ENCODE data around the gene EPAS1. TPM values are rescaled to one million over a fixed set of nuclear protein-coding genes. Genes with fewer than 3 reads are reported as not detected.

The EPAS1 gene
- total and polyA plus RNA-seq, 11 donors = 93.6 to 790 (median 210) TPM

- intact Hi-C loops (cut with DNase I) = loop anchor here (2.0 to 5.0 kb wide), 5 partner anchors 35 to 295 kb away; partner anchors contain the start of gene EPAS1 (in 4 of the 10)
- Histone ChIP-seq H3K27ac (peak overlapping the region; percentile 63 to 84 (median 76)), H3K4me1 (peaks cover 16 to 93% (median 70%) of the 10 kb centered on the region in 12 donors), H3K36me3 (peaks cover 2 to 98% (median 82%) of the 10 kb centered on the region in 9 donors), H3K4me3 (peak overlapping the region in 8 of 12 donors; percentile 0 to 30 (median 17)), H3K9me3 (no peaks in the 10 kb centered on the region), H3K27me3 (no peaks in the 10 kb centered on the region)
- DNase-seq (peak; percentile 57 to 67 (median 63)), ATAC-seq (peak; percentile 40 to 68 (median 52))
- TF ChIP-seq POLR2A (IDR thresholded peaks at IDR 0.05) = peak in 1 of 2 donors; percentile 15
- TF ChIP-seq, protein P1, sequence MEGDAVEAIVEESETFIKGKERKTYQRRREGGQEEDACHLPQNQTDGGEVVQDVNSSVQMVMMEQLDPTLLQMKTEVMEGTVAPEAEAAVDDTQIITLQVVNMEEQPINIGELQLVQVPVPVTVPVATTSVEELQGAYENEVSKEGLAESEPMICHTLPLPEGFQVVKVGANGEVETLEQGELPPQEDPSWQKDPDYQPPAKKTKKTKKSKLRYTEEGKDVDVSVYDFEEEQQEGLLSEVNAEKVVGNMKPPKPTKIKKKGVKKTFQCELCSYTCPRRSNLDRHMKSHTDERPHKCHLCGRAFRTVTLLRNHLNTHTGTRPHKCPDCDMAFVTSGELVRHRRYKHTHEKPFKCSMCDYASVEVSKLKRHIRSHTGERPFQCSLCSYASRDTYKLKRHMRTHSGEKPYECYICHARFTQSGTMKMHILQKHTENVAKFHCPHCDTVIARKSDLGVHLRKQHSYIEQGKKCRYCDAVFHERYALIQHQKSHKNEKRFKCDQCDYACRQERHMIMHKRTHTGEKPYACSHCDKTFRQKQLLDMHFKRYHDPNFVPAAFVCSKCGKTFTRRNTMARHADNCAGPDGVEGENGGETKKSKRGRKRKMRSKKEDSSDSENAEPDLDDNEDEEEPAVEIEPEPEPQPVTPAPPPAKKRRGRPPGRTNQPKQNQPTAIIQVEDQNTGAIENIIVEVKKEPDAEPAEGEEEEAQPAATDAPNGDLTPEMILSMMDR (IDR thresholded peaks at IDR 0.05) = peak; percentile 19 to 69 (median 54)
- 3 to 28% (median 22%) methylated on average over 7 to 8 of the region's 8 CpGs for WGBS, 4 donors
These were observed 55.4 kb downstream of the EPAS1 start for GRCh38 chr2:46352621-46353020.

DNA sequence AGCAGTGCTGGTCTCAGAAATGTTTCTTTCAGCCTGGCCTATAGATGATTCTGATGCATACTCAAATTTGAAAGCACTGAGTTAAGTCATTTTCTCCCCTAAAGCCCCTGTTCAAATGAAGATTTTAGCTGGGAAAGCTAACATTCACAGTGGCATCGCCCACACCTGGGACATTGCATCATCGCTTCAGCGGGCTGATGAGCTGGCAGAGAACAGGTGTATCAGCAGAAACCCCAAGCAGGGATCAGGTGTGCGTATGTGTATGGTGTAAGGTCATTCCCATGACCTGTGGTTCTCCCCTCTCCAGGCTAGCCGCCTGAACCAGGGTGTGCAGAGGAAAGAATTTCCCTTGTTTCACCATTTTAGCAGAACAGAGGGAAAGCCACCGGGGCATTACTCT lies 56.3 kb downstream of the EPAS1 start:
- peaks cover 15 to 84% (median 61%) of the 10 kb centered on the region in 12 donors for H3K4me1 ChIP-seq
- H3K36me3 ChIP-seq = peaks cover 2 to 98% (median 82%) of the 10 kb centered on the region in 9 donors
- ATAC-seq (no peak), DNase-seq (no peak)
- intact Hi-C loops (cut with DNase I) = loop anchor here (2.0 to 5.0 kb wide), 5 partner anchors 36 to 296 kb away; partner anchors contain the start of gene EPAS1 (in 4 of the 10)
- 88 to 91% (median 90%) methylated on average over 6 of the region's 6 CpGs for WGBS, 4 donors
- no peak overlapping the region for H3K4me3 ChIP-seq
- H3K9me3 ChIP-seq = no peaks in the 10 kb centered on the region
- H3K27me3 ChIP-seq = no peaks in the 10 kb centered on the region
- peak overlapping the region in 8 of 12 donors; percentile 70 to 84 (median 79) for H3K27ac ChIP-seq
- TF ChIP-seq, protein P1 (IDR thresholded peaks at IDR 0.05) = no peak
- no peak for TF ChIP-seq POLR2A (IDR thresholded peaks at IDR 0.05)

GRCh38 chr2:46355756-46356155 lies 58.5 kb downstream of the EPAS1 start:
- intact Hi-C loops (cut with DNase I) = no loop called here

DNA sequence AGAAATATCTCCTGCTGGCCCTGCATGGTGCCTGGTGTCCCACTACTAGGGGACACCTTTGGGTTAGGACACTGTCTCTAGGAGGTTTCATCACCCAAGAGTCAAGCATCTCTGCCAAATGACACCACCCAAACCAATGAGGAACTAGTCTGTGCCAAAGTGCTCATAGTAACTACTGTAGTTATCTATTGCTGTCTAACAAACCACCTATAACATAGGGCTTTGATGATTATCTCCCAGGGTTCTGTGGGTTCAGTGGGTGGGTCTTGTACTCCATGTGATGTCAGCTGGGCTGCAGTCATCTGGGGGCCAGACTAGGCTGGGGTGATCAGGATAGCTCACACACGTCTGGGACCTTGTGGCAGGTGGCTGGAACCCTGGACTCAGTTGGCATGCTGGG lies 59.8 kb downstream of the EPAS1 start:
- Histone ChIP-seq H3K9me3 (no peaks in the 10 kb centered on the region), H3K27me3 (no peaks in the 10 kb centered on the region), H3K27ac (no peak overlapping the region), H3K36me3 (peaks cover 2 to 99% (median 92%) of the 10 kb centered on the region in 9 donors), H3K4me1 (peaks cover 9 to 66% (median 39%) of the 10 kb centered on the region in 12 donors), H3K4me3 (no peak overlapping the region)
- no peak for TF ChIP-seq POLR2A (IDR thresholded peaks at IDR 0.05)
- TF ChIP-seq, protein P1 (IDR thresholded peaks at IDR 0.05) = no peak
- ATAC-seq = no peak
- no peak for DNase-seq
- intact Hi-C loops (cut with DNase I) = no loop called here
- WGBS, 4 donors = 88 to 100% (median 91%) methylated on average over 1 of the region's 1 CpG

More at GRCh38 chr2:46355756-46356155, 58.5 kb downstream of the EPAS1 start:
- Histone ChIP-seq H3K4me1 (peaks cover 15 to 70% (median 51%) of the 10 kb centered on the region in 12 donors), H3K27me3 (no peaks in the 10 kb centered on the region), H3K4me3 (no peak overlapping the region), H3K9me3 (no peaks in the 10 kb centered on the region), H3K36me3 (peaks cover 2 to 97% (median 79%) of the 10 kb centered on the region in 9 donors), H3K27ac (no peak overlapping the region)
- WGBS, 4 donors = 33 to 94% (median 61%) methylated on average over 3 of the region's 3 CpGs
- TF ChIP-seq POLR2A (IDR thresholded peaks at IDR 0.05) = no peak
- TF ChIP-seq, protein P1 (IDR thresholded peaks at IDR 0.05) = peak in 1 of 12 donors; percentile 15
- ATAC-seq (peak; percentile 43 to 80 (median 66)), DNase-seq (peak in 2 of 5 donors; percentile 51 to 61)

Data from heart left ventricle (tissue), 16 donors.